Mesendoderm (in vitro differentiated cells): ENCODE results near the gene HEXA.

Experiments used
- DNase-seq: peaks from one replicate; pipeline ENCODE4 v3.0.0; 2013
- H2AK5ac ChIP-seq: 2 replicates; pipeline ENCODE4 v1.6.1; 2013; ENCODE audit warnings: low read length, inconsistent platforms
- H2BK120ac ChIP-seq: 2 replicates; pipeline ENCODE4 v1.6.1; 2013; ENCODE audit warnings: low read depth, mild to moderate bottlenecking, low read length, moderate library complexity, mixed read lengths
- H2BK15ac ChIP-seq: replicated peaks from 2 replicates; pipeline ENCODE4 v1.6.1; 2013; ENCODE audit warnings: low read depth, mild to moderate bottlenecking, moderate library complexity
- H2BK5ac ChIP-seq: 2 replicates; pipeline ENCODE4 v1.6.1; 2013; ENCODE audit warnings: low read length, inconsistent platforms
- H3K18ac ChIP-seq: 2 replicates; pipeline ENCODE4 v1.6.1; 2013; ENCODE audit warnings: mild to moderate bottlenecking, low read length, mixed read lengths
- H3K23ac ChIP-seq: one replicate; pipeline ENCODE4 v1.6.1; 2013; ENCODE audit warnings: low read length
- H3K27ac ChIP-seq: 2 replicates; pipeline ENCODE4 v1.5.1; 2013; ENCODE audit warnings: low read depth, mild to moderate bottlenecking, inconsistent platforms, low read length, moderate library complexity
- H3K27me3 ChIP-seq: 2 replicates; pipeline ENCODE4 v1.6.1; 2013; ENCODE audit warnings: low read length, control low read depth, mild to moderate bottlenecking, inconsistent platforms; ENCODE audit not compliant: insufficient read depth, poor library complexity
- H3K36me3 ChIP-seq: 2 replicates; pipeline ENCODE4 v1.6.1; 2013; ENCODE audit warnings: low read length, inconsistent platforms; ENCODE audit not compliant: control insufficient read depth, insufficient read depth
- H3K4ac ChIP-seq: one replicate; pipeline ENCODE4 v1.6.1; 2013; ENCODE audit warnings: low read depth, mild to moderate bottlenecking, low read length, moderate library complexity
- H3K4me1 ChIP-seq: 2 replicates; pipeline ENCODE4 v1.6.1; 2013; ENCODE audit warnings: low read depth, low read length, inconsistent platforms; ENCODE audit not compliant: control insufficient read depth
- H3K4me2 ChIP-seq: 2 replicates; pipeline ENCODE4 v1.6.1; 2013; ENCODE audit warnings: low read length
- H3K4me3 ChIP-seq: 2 replicates; pipeline ENCODE4 v1.5.1; 2013; ENCODE audit warnings: mild to moderate bottlenecking, low read length
- H3K56ac ChIP-seq: one replicate; pipeline ENCODE4 v1.6.1; 2013; ENCODE audit warnings: low read length
- H3K79me1 ChIP-seq: 2 replicates; pipeline ENCODE4 v1.6.1; 2013; ENCODE audit warnings: low read length, inconsistent platforms
- H3K79me2 ChIP-seq: 2 replicates; pipeline ENCODE4 v1.6.1; 2013; ENCODE audit warnings: mild to moderate bottlenecking, low read length; ENCODE audit not compliant: control insufficient read depth, insufficient read depth
- H3K9ac ChIP-seq: 2 replicates; pipeline ENCODE4 v1.6.1; 2013; ENCODE audit warnings: low read length, inconsistent platforms
- H4K5ac ChIP-seq: one replicate; pipeline ENCODE4 v1.6.1; 2013; ENCODE audit warnings: low read length
- H4K8ac ChIP-seq: one replicate; pipeline ENCODE4 v1.6.1; 2013; ENCODE audit warnings: low read depth, mild to moderate bottlenecking, control low read depth, low read length, moderate library complexity
- WGBS: extraction: QIAGEN DNeasy Blood & Tissue Kit; methylation state at CpG from one replicate; pipeline ENCODE4 v1.1.7; 2013; ENCODE audit warnings: low lambda C conversion rate, missing lambda C conversion rate; ENCODE audit not compliant: insufficient coverage; ENCODE audit errors: extremely low coverage; 5-methylcytosine and 5-hydroxymethylcytosine counted together

HEXA gene

GRCh38 chr15:72338148-72338547 lies 37.7 kb downstream of the HEXA start:
- Histone ChIP-seq H3K27me3 (no peaks in the 10 kb centered on the region), H3K4me3 (no peak overlapping the region), H3K23ac (no peak overlapping the region), H3K4ac (no peak overlapping the region), H3K4me2 (no peak overlapping the region), H3K79me1 (no peaks in the 10 kb centered on the region), H3K9ac (no peak overlapping the region), H2BK5ac (no peak overlapping the region), H3K4me1 (peaks cover 2% of the 10 kb centered on the region), H3K36me3 (no peaks in the 10 kb centered on the region), H3K27ac (no peak overlapping the region), H3K79me2 (no peaks in the 10 kb centered on the region), H4K5ac (no peak overlapping the region), H2BK15ac (no peak overlapping the region), H2AK5ac (no peak overlapping the region), H4K8ac (no peak overlapping the region), H3K56ac (no peak overlapping the region), H2BK120ac (no peak overlapping the region), H3K18ac (no peak overlapping the region)
- no CpG with 5 or more reads among the region's 2 CpGs for whole genome bisulfite sequencing
- no peak for DNase-seq

- Histone ChIP-seq H3K23ac (no peak overlapping the region), H3K4ac (no peak overlapping the region)
Measured at GRCh38 chr15:72334842-72335241, 41.0 kb downstream of the HEXA start.

GRCh38 chr15:72331021-72331420 lies 44.8 kb downstream of the HEXA start:
- H2BK15ac ChIP-seq = no peak overlapping the region
- no peak overlapping the region for H4K8ac ChIP-seq
- H3K56ac ChIP-seq = no peak overlapping the region
- no peak overlapping the region for H3K4me2 ChIP-seq
- no peaks in the 10 kb centered on the region for H3K79me1 ChIP-seq
- H3K23ac ChIP-seq = no peak overlapping the region
- DNase-seq = no peak
- H3K27me3 ChIP-seq = no peaks in the 10 kb centered on the region
- no peaks in the 10 kb centered on the region for H3K79me2 ChIP-seq
- H3K18ac ChIP-seq = no peak overlapping the region
- no peak overlapping the region for H2BK5ac ChIP-seq
- H3K27ac ChIP-seq = no peak overlapping the region
- no peak overlapping the region for H2BK120ac ChIP-seq
- no peak overlapping the region for H4K5ac ChIP-seq
- no peaks in the 10 kb centered on the region for H3K4me1 ChIP-seq
- no peak overlapping the region for H3K9ac ChIP-seq
- H3K4ac ChIP-seq = no peak overlapping the region
- no peak overlapping the region for H3K4me3 ChIP-seq
- WGBS = no CpG with 5 or more reads among the region's 3 CpGs
- no peak overlapping the region for H2AK5ac ChIP-seq
- no peaks in the 10 kb centered on the region for H3K36me3 ChIP-seq

More at GRCh38 chr15:72334842-72335241, 41.0 kb downstream of the HEXA start:
- H3K36me3 ChIP-seq = no peaks in the 10 kb centered on the region
- no peak overlapping the region for H3K18ac ChIP-seq
- no peak overlapping the region for H3K4me2 ChIP-seq
- no peak overlapping the region for H4K5ac ChIP-seq
- no peak overlapping the region for H3K4me3 ChIP-seq
- H2AK5ac ChIP-seq = no peak overlapping the region
- H2BK5ac ChIP-seq = no peak overlapping the region
- no peak overlapping the region for H3K56ac ChIP-seq
- no peaks in the 10 kb centered on the region for H3K4me1 ChIP-seq
- no peak for DNase-seq
- no peak overlapping the region for H4K8ac ChIP-seq
- no peak overlapping the region for H3K27ac ChIP-seq
- no peak overlapping the region for H2BK15ac ChIP-seq
- H3K79me2 ChIP-seq = no peaks in the 10 kb centered on the region
- no peak overlapping the region for H2BK120ac ChIP-seq
- no peak overlapping the region for H3K9ac ChIP-seq
- H3K27me3 ChIP-seq = no peaks in the 10 kb centered on the region
- H3K79me1 ChIP-seq = no peaks in the 10 kb centered on the region
- no CpG with 5 or more reads among the region's 2 CpGs for WGBS

- H4K8ac ChIP-seq = no peak overlapping the region
- H4K5ac ChIP-seq = no peak overlapping the region
- no peak overlapping the region for H3K18ac ChIP-seq
- H3K4ac ChIP-seq = no peak overlapping the region
- no peak overlapping the region for H2BK5ac ChIP-seq
- no peaks in the 10 kb centered on the region for H3K79me1 ChIP-seq
- no peak overlapping the region for H2AK5ac ChIP-seq
- no CpG with 5 or more reads among the region's 1 CpG for WGBS
- H3K27ac ChIP-seq = no peak overlapping the region
- peaks cover 2% of the 10 kb centered on the region for H3K4me1 ChIP-seq
- H3K23ac ChIP-seq = no peak overlapping the region
- H3K4me2 ChIP-seq = no peak overlapping the region
- H2BK120ac ChIP-seq = no peak overlapping the region
- no peak overlapping the region for H3K4me3 ChIP-seq
- H3K27me3 ChIP-seq = peaks cover 4% of the 10 kb centered on the region
- no peaks in the 10 kb centered on the region for H3K36me3 ChIP-seq
- H3K56ac ChIP-seq = no peak overlapping the region
- H3K9ac ChIP-seq = no peak overlapping the region
- H2BK15ac ChIP-seq = no peak overlapping the region
- H3K79me2 ChIP-seq = no peaks in the 10 kb centered on the region
- no peak for DNase-seq
Measured at GRCh38 chr15:72323752-72324151, 52.1 kb downstream of the HEXA start.

GRCh38 chr15:72319985-72320671 lies 55.7 kb downstream of the HEXA start, which contains the start of gene CELF6:
Gene CELF6 (minus strand): TSS chr15:72320157. CDS start chr15:72319874, 283 bp downstream.
- no peak within 1 kb of the TSS for H2BK15ac ChIP-seq
- H2BK5ac ChIP-seq = no peak within 1 kb of the TSS
- DNase-seq = peak; percentile 95
- H3K36me3 ChIP-seq = no peaks in the 10 kb centered on the region
- H3K4me3 ChIP-seq = peak within 1 kb of the TSS; percentile 56
- no peaks in the 10 kb centered on the region for H3K79me1 ChIP-seq
- H3K18ac ChIP-seq = no peak within 1 kb of the TSS
- no peak within 1 kb of the TSS for H4K8ac ChIP-seq
- H3K56ac ChIP-seq = peak within 1 kb of the TSS; percentile 70
- H3K4me1 ChIP-seq = peaks cover 2% of the 10 kb centered on the region
- peak within 1 kb of the TSS; percentile 99 for H3K4me2 ChIP-seq
- no CpG with 5 or more reads among the region's 58 CpGs for WGBS
- no peak within 1 kb of the TSS for H3K23ac ChIP-seq
- H2AK5ac ChIP-seq = no peak within 1 kb of the TSS
- peak within 1 kb of the TSS; percentile 72 for H3K9ac ChIP-seq
- H3K27me3 ChIP-seq = peaks cover 4% of the 10 kb centered on the region
- H3K27ac ChIP-seq = no peak within 1 kb of the TSS
- no peak within 1 kb of the TSS for H2BK120ac ChIP-seq
- no peaks in the 10 kb centered on the region for H3K79me2 ChIP-seq
- H3K4ac ChIP-seq = no peak within 1 kb of the TSS
- no peak within 1 kb of the TSS for H4K5ac ChIP-seq
